ENCODE data around the gene SP140. TPM values are rescaled to one million over a fixed set of nuclear protein-coding genes. Genes with fewer than 3 reads are reported as not detected.
A peak's percentile ranks its signal among the peaks of the same experiment; 100 is the strongest.

Gene SP140
- total and polyA plus RNA-seq, 2 of the 13 experiments (the other 11 are each of a cell fraction or from before 2014, with no cell fraction given): 0.57 to 0.80 TPM

GRCh38 chr2:230356084-230356483, 130.5 kb downstream of the SP140 start (continued):
- TF ChIP-seq ZNF609 (CRISPR knock-in tag; IDR thresholded peaks at IDR 0.05; ENCODE audit: borderline replicate concordance) (0 out of 2 replicates have a peak, but pooled peaks have one; percentile 40), AHDC1 (CRISPR knock-in tag; IDR thresholded peaks at IDR 0.05; ENCODE audit: borderline replicate concordance) (peak; percentile 48; the same call in 1 of the 2 replicates), ZNF280D (CRISPR knock-in tag; IDR thresholded peaks at IDR 0.05) (no peak), ISL2 (CRISPR knock-in tag; IDR thresholded peaks at IDR 0.05) (peak; percentile 89), HNF4A (CRISPR knock-in tag; IDR thresholded peaks at IDR 0.05) (peak; percentile 59), SRSF4 (IDR thresholded peaks at IDR 0.05; ENCODE audit: low read depth, low read length, poor library complexity, severe bottlenecking) (no peak), ERF (CRISPR knock-in tag; IDR thresholded peaks at IDR 0.05) (no peak), CEBPB (IDR thresholded peaks at IDR 0.05; ENCODE audit: borderline replicate concordance, low read depth, low read length) (peak; percentile 95), EHMT2 (IDR thresholded peaks at IDR 0.05; ENCODE audit: borderline replicate concordance, low read depth, low read length) (peak; percentile 65; the same call in 1 of the 2 replicates), MED1 (CRISPR knock-in tag; IDR thresholded peaks at IDR 0.05) (peak; percentile 21; the same call in 1 of the 2 replicates), LCORL (IDR thresholded peaks at IDR 0.05) (0 out of 2 replicates have a peak, but pooled peaks have one; percentile 49), LCORL (CRISPR knock-in tag; IDR thresholded peaks at IDR 0.05) (no peak), FOXP4 (CRISPR knock-in tag; IDR thresholded peaks at IDR 0.05) (peak; percentile 53), NBN (conservative IDR thresholded peaks at IDR 0.05) (no peak)
